Neural crest cell (in vitro differentiated cells): ENCODE measurements around the gene FXYD2. TPM values are rescaled to one million over a fixed set of nuclear protein-coding genes. Genes with fewer than 3 reads are reported as not detected.
A peak's percentile ranks its signal among the peaks of the same experiment; 100 is the strongest.

Experiments used
- DNase-seq: peaks from one replicate; pipeline ENCODE4 v3.0.0; 2021; ENCODE audit warnings: low read depth, mixed read lengths, low spot score
- H3K27ac Mint-ChIP-seq: one replicate; pipeline ENCODE4 v1.8.0; 2021; ENCODE audit warnings: mild to moderate bottlenecking, mixed read lengths; ENCODE audit not compliant: unreplicated experiment
- H3K27me3 Mint-ChIP-seq: 2 replicates; pipeline ENCODE4 v1.8.0; 2021; ENCODE audit warnings: low read depth, mild to moderate bottlenecking, mixed read lengths
- H3K36me3 Mint-ChIP-seq: 2 replicates; pipeline ENCODE4 v1.8.0; 2021; ENCODE audit warnings: low read depth, mild to moderate bottlenecking, mixed read lengths
- H3K4me1 Mint-ChIP-seq: 2 replicates; pipeline ENCODE4 v1.8.0; 2021; ENCODE audit warnings: mixed read lengths
- H3K4me3 Mint-ChIP-seq: one replicate; pipeline ENCODE4 v1.8.0; 2021; ENCODE audit warnings: mild to moderate bottlenecking, mixed read lengths
- H3K9me3 Mint-ChIP-seq: 2 replicates; pipeline ENCODE4 v1.8.0; 2021; ENCODE audit warnings: mixed read lengths
- CTCF ChIP-seq: fragments of 200-600 bp; sonication (generic); conservative IDR thresholded peaks from 2 replicates; pipeline ENCODE4 v1.5.0; 2021; ENCODE audit warnings: antibody characterized with exemption, mild to moderate bottlenecking
- total RNA-seq: library from RNA; stranded (reverse); gene quantifications from 2 replicates; pipeline ENCODE4 v1.2.1, GENCODE V29; 2021

The FXYD2 gene
- total RNA-seq, 1 donor from 2014 or later = 0.26 TPM

GRCh38 chr11:117839936-117840813 lies 15.6 kb upstream of the FXYD2 start:
- Mint-ChIP-seq H3K36me3 (no peaks in the 10 kb centered on the region), H3K9me3 (no peaks in the 10 kb centered on the region), H3K4me1 (peaks cover 16% of the 10 kb centered on the region), H3K27me3 (no peaks in the 10 kb centered on the region), H3K4me3 (no peak overlapping the region), H3K27ac (no peak overlapping the region)
- DNase-seq = no peak
- no peak for TF ChIP-seq CTCF

GRCh38 chr11:117839380-117839881 lies 14.9 kb upstream of the FXYD2 start:
- no peak for DNase-seq
- no peaks in the 10 kb centered on the region for H3K36me3 Mint-ChIP-seq
- H3K27ac Mint-ChIP-seq = no peak overlapping the region

GRCh38 chr11:117838901-117839300 lies 14.4 kb upstream of the FXYD2 start:
- no peaks in the 10 kb centered on the region for H3K27me3 Mint-ChIP-seq
- DNase-seq = no peak
- no peak overlapping the region for H3K4me3 Mint-ChIP-seq
- H3K9me3 Mint-ChIP-seq = no peaks in the 10 kb centered on the region
- H3K4me1 Mint-ChIP-seq = peaks cover 16% of the 10 kb centered on the region
- peak overlapping the region; percentile 67 for H3K27ac Mint-ChIP-seq
- no peak for TF ChIP-seq CTCF
- H3K36me3 Mint-ChIP-seq = no peaks in the 10 kb centered on the region

More at GRCh38 chr11:117839380-117839881, 14.9 kb upstream of the FXYD2 start:
- Mint-ChIP-seq H3K4me1 (peaks cover 16% of the 10 kb centered on the region), H3K9me3 (no peaks in the 10 kb centered on the region), H3K27me3 (no peaks in the 10 kb centered on the region), H3K4me3 (no peak overlapping the region)
- no peak for TF ChIP-seq CTCF

- Mint-ChIP-seq H3K27ac (peak overlapping the region; percentile 12), H3K9me3 (no peaks in the 10 kb centered on the region), H3K27me3 (no peaks in the 10 kb centered on the region), H3K4me3 (no peak overlapping the region), H3K36me3 (no peaks in the 10 kb centered on the region), H3K4me1 (peaks cover 16% of the 10 kb centered on the region)
- no peak for DNase-seq
- TF ChIP-seq CTCF = no peak
These were observed 13.2 kb upstream of the FXYD2 start for GRCh38 chr11:117837791-117838190.

- TF ChIP-seq CTCF = no peak
- H3K4me1 Mint-ChIP-seq = peaks cover 20% of the 10 kb centered on the region
These were observed 12.7 kb upstream of the FXYD2 start for GRCh38 chr11:117837070-117837776.

More at GRCh38 chr11:117837070-117837776, 12.7 kb upstream of the FXYD2 start:
- no peak for DNase-seq
- H3K36me3 Mint-ChIP-seq = peaks cover 2% of the 10 kb centered on the region
- no peaks in the 10 kb centered on the region for H3K27me3 Mint-ChIP-seq
- H3K9me3 Mint-ChIP-seq = no peaks in the 10 kb centered on the region
- peak overlapping the region; percentile 81 for H3K27ac Mint-ChIP-seq
- no peak overlapping the region for H3K4me3 Mint-ChIP-seq
